HG03064 (cell line): ENCODE measurements around the gene MINDY4.

Experiments used
- ATAC-seq: cut with Tn5 transposase; IDR thresholded peaks from one replicate; pipeline ENCODE4 v1.9.1; 2021; ENCODE audit warnings: low read depth; ENCODE audit not compliant: unreplicated experiment

MINDY4 gene

GRCh38 chr7:30894866-30895605 lies 123.8 kb downstream of the MINDY4 start:
- ATAC-seq, result no peak

- no peak for ATAC-seq
These were observed 124.8 kb downstream of the MINDY4 start for GRCh38 chr7:30896036-30896435.

- ATAC-seq, result no peak
These were observed 125.8 kb downstream of the MINDY4 start for GRCh38 chr7:30896783-30897637.

- no peak for ATAC-seq
These were observed 126.6 kb downstream of the MINDY4 start for GRCh38 chr7:30897770-30898169.

GRCh38 chr7:30898411-30898810 lies 127.2 kb downstream of the MINDY4 start:
- ATAC-seq, result no peak

GRCh38 chr7:30899066-30899465 lies 127.8 kb downstream of the MINDY4 start:
- no peak for ATAC-seq

- no peak for ATAC-seq
These were observed 128.4 kb downstream of the MINDY4 start for GRCh38 chr7:30899630-30900029.

GRCh38 chr7:30900053-30900452 lies 128.8 kb downstream of the MINDY4 start:
- no peak for ATAC-seq

- ATAC-seq, result no peak
These were observed 129.7 kb downstream of the MINDY4 start for GRCh38 chr7:30900803-30901362.

GRCh38 chr7:30901856-30902255 lies 130.6 kb downstream of the MINDY4 start:
- ATAC-seq, result no peak

GRCh38 chr7:30902466-30902865 lies 131.2 kb downstream of the MINDY4 start:
- no peak for ATAC-seq

- no peak for ATAC-seq
These were observed 131.9 kb downstream of the MINDY4 start for GRCh38 chr7:30903146-30903545.

GRCh38 chr7:30904561-30904960 lies 133.3 kb downstream of the MINDY4 start:
- ATAC-seq, result no peak

- no peak for ATAC-seq
These were observed 134.1 kb downstream of the MINDY4 start for GRCh38 chr7:30905078-30906012.

GRCh38 chr7:30906014-30906413 lies 134.8 kb downstream of the MINDY4 start:
- no peak for ATAC-seq

- no peak for ATAC-seq
These were observed 135.5 kb downstream of the MINDY4 start for GRCh38 chr7:30906515-30907240.

GRCh38 chr7:30907527-30908267 lies 136.5 kb downstream of the MINDY4 start:
- no peak for ATAC-seq

GRCh38 chr7:30908681-30909080 lies 137.5 kb downstream of the MINDY4 start:
- ATAC-seq, result no peak

GRCh38 chr7:30909431-30909830 lies 138.2 kb downstream of the MINDY4 start:
- no peak for ATAC-seq
